ENCODE results near the gene PPP2R5E.
A peak's percentile ranks its signal among the peaks of the same experiment; 100 is the strongest.

Gene PPP2R5E

GRCh38 chr14:63398952-63399351, 144.2 kb downstream of the PPP2R5E start:
- Histone ChIP-seq H3K27me3 (replicated peaks; ENCODE audit: control insufficient read depth, insufficient read depth, low read length, poor library complexity, severe bottlenecking) (no peaks in the 10 kb centered on the region), H3K9me3 (ENCODE audit: control insufficient read depth, low read length) (no peaks in the 10 kb centered on the region), H3K4me1 (ENCODE audit: control insufficient read depth, insufficient read depth, low read length, poor library complexity, severe bottlenecking) (no peaks in the 10 kb centered on the region), H3K4me3 (ENCODE audit: insufficient read depth, low read depth, low read length, poor library complexity, severe bottlenecking) (no peak overlapping the region), H3K36me3 (ENCODE audit: control insufficient read depth, insufficient read depth, low read length) (peaks cover 21% of the 10 kb centered on the region), H3K27ac (ENCODE audit: insufficient read depth, low read length, poor library complexity, severe bottlenecking) (no peak overlapping the region)
- no peak for DNase-seq

- no peak overlapping the region for H3K27ac ChIP-seq (ENCODE audit: insufficient read depth, low read length, poor library complexity, severe bottlenecking)
- H3K9me3 ChIP-seq (ENCODE audit: control insufficient read depth, low read length) = no peaks in the 10 kb centered on the region
- H3K27me3 ChIP-seq (replicated peaks; ENCODE audit: control insufficient read depth, insufficient read depth, low read length, poor library complexity, severe bottlenecking) = no peaks in the 10 kb centered on the region
- no peaks in the 10 kb centered on the region for H3K4me1 ChIP-seq (ENCODE audit: control insufficient read depth, insufficient read depth, low read length, poor library complexity, severe bottlenecking)
- DNase-seq = no peak
- H3K36me3 ChIP-seq (ENCODE audit: control insufficient read depth, insufficient read depth, low read length) = peaks cover 32% of the 10 kb centered on the region
- H3K4me3 ChIP-seq (ENCODE audit: insufficient read depth, low read depth, low read length, poor library complexity, severe bottlenecking) = no peak overlapping the region
Observed at GRCh38 chr14:63394841-63395240, 148.3 kb downstream of the PPP2R5E start.

- DNase-seq = no peak
- H3K27ac ChIP-seq (ENCODE audit: insufficient read depth, low read length, poor library complexity, severe bottlenecking) = no peak overlapping the region
- H3K4me1 ChIP-seq (ENCODE audit: control insufficient read depth, insufficient read depth, low read length, poor library complexity, severe bottlenecking) = no peaks in the 10 kb centered on the region
- no peak overlapping the region for H3K4me3 ChIP-seq (ENCODE audit: insufficient read depth, low read depth, low read length, poor library complexity, severe bottlenecking)
- H3K9me3 ChIP-seq (ENCODE audit: control insufficient read depth, low read length) = no peaks in the 10 kb centered on the region
- H3K27me3 ChIP-seq (replicated peaks; ENCODE audit: control insufficient read depth, insufficient read depth, low read length, poor library complexity, severe bottlenecking) = no peaks in the 10 kb centered on the region
- peaks cover 32% of the 10 kb centered on the region for H3K36me3 ChIP-seq (ENCODE audit: control insufficient read depth, insufficient read depth, low read length)
Observed at GRCh38 chr14:63394432-63394831, 148.7 kb downstream of the PPP2R5E start.

GRCh38 chr14:63393012-63393411, 150.2 kb downstream of the PPP2R5E start:
- Histone ChIP-seq H3K9me3 (ENCODE audit: control insufficient read depth, low read length) (no peaks in the 10 kb centered on the region), H3K4me1 (ENCODE audit: control insufficient read depth, insufficient read depth, low read length, poor library complexity, severe bottlenecking) (no peaks in the 10 kb centered on the region), H3K36me3 (ENCODE audit: control insufficient read depth, insufficient read depth, low read length) (peaks cover 26% of the 10 kb centered on the region), H3K4me3 (ENCODE audit: insufficient read depth, low read depth, low read length, poor library complexity, severe bottlenecking) (no peak overlapping the region), H3K27me3 (replicated peaks; ENCODE audit: control insufficient read depth, insufficient read depth, low read length, poor library complexity, severe bottlenecking) (no peaks in the 10 kb centered on the region), H3K27ac (ENCODE audit: insufficient read depth, low read length, poor library complexity, severe bottlenecking) (no peak overlapping the region)
- no peak for DNase-seq

- DNase-seq = no peak
- peaks cover 31% of the 10 kb centered on the region for H3K36me3 ChIP-seq (ENCODE audit: control insufficient read depth, insufficient read depth, low read length)
Observed at GRCh38 chr14:63392236-63392635, 150.9 kb downstream of the PPP2R5E start.

GRCh38 chr14:63388766-63389431, 154.3 kb downstream of the PPP2R5E start:
- Histone ChIP-seq H3K27me3 (replicated peaks; ENCODE audit: control insufficient read depth, insufficient read depth, low read length, poor library complexity, severe bottlenecking) (no peaks in the 10 kb centered on the region), H3K9me3 (ENCODE audit: control insufficient read depth, low read length) (no peaks in the 10 kb centered on the region), H3K4me3 (ENCODE audit: insufficient read depth, low read depth, low read length, poor library complexity, severe bottlenecking) (no peak overlapping the region), H3K36me3 (ENCODE audit: control insufficient read depth, insufficient read depth, low read length) (peaks cover 23% of the 10 kb centered on the region), H3K4me1 (ENCODE audit: control insufficient read depth, insufficient read depth, low read length, poor library complexity, severe bottlenecking) (no peaks in the 10 kb centered on the region), H3K27ac (ENCODE audit: insufficient read depth, low read length, poor library complexity, severe bottlenecking) (no peak overlapping the region)
- peak in 2 of 3 donors; percentile 10 to 14 for DNase-seq

More at GRCh38 chr14:63392236-63392635, 150.9 kb downstream of the PPP2R5E start:
- H3K9me3 ChIP-seq (ENCODE audit: control insufficient read depth, low read length) = no peaks in the 10 kb centered on the region
- no peak overlapping the region for H3K27ac ChIP-seq (ENCODE audit: insufficient read depth, low read length, poor library complexity, severe bottlenecking)
- H3K4me1 ChIP-seq (ENCODE audit: control insufficient read depth, insufficient read depth, low read length, poor library complexity, severe bottlenecking) = no peaks in the 10 kb centered on the region
- H3K4me3 ChIP-seq (ENCODE audit: insufficient read depth, low read depth, low read length, poor library complexity, severe bottlenecking) = no peak overlapping the region
- H3K27me3 ChIP-seq (replicated peaks; ENCODE audit: control insufficient read depth, insufficient read depth, low read length, poor library complexity, severe bottlenecking) = no peaks in the 10 kb centered on the region

GRCh38 chr14:63387711-63388110, 155.5 kb downstream of the PPP2R5E start:
- peaks cover 19% of the 10 kb centered on the region for H3K36me3 ChIP-seq (ENCODE audit: control insufficient read depth, insufficient read depth, low read length)
- no peak overlapping the region for H3K4me3 ChIP-seq (ENCODE audit: insufficient read depth, low read depth, low read length, poor library complexity, severe bottlenecking)
- no peaks in the 10 kb centered on the region for H3K9me3 ChIP-seq (ENCODE audit: control insufficient read depth, low read length)
- H3K27me3 ChIP-seq (replicated peaks; ENCODE audit: control insufficient read depth, insufficient read depth, low read length, poor library complexity, severe bottlenecking) = no peaks in the 10 kb centered on the region
- no peak overlapping the region for H3K27ac ChIP-seq (ENCODE audit: insufficient read depth, low read length, poor library complexity, severe bottlenecking)
- DNase-seq = no peak
- no peaks in the 10 kb centered on the region for H3K4me1 ChIP-seq (ENCODE audit: control insufficient read depth, insufficient read depth, low read length, poor library complexity, severe bottlenecking)

- DNase-seq = peak in 1 of 3 donors; percentile 1
- no peaks in the 10 kb centered on the region for H3K4me1 ChIP-seq (ENCODE audit: control insufficient read depth, insufficient read depth, low read length, poor library complexity, severe bottlenecking)
- H3K27me3 ChIP-seq (replicated peaks; ENCODE audit: control insufficient read depth, insufficient read depth, low read length, poor library complexity, severe bottlenecking) = no peaks in the 10 kb centered on the region
- H3K36me3 ChIP-seq (ENCODE audit: control insufficient read depth, insufficient read depth, low read length) = peaks cover 35% of the 10 kb centered on the region
- H3K9me3 ChIP-seq (ENCODE audit: control insufficient read depth, low read length) = no peaks in the 10 kb centered on the region
- H3K4me3 ChIP-seq (ENCODE audit: insufficient read depth, low read depth, low read length, poor library complexity, severe bottlenecking) = no peak overlapping the region
- no peak overlapping the region for H3K27ac ChIP-seq (ENCODE audit: insufficient read depth, low read length, poor library complexity, severe bottlenecking)
Observed at GRCh38 chr14:63383776-63384367, 159.3 kb downstream of the PPP2R5E start.

GRCh38 chr14:63378444-63378843, 164.7 kb downstream of the PPP2R5E start:
- H3K9me3 ChIP-seq (ENCODE audit: control insufficient read depth, low read length) = no peaks in the 10 kb centered on the region
- H3K4me3 ChIP-seq (ENCODE audit: insufficient read depth, low read depth, low read length, poor library complexity, severe bottlenecking) = no peak overlapping the region
- no peaks in the 10 kb centered on the region for H3K27me3 ChIP-seq (replicated peaks; ENCODE audit: control insufficient read depth, insufficient read depth, low read length, poor library complexity, severe bottlenecking)
- no peak overlapping the region for H3K27ac ChIP-seq (ENCODE audit: insufficient read depth, low read length, poor library complexity, severe bottlenecking)
- H3K4me1 ChIP-seq (ENCODE audit: control insufficient read depth, insufficient read depth, low read length, poor library complexity, severe bottlenecking) = no peaks in the 10 kb centered on the region
- peaks cover 27% of the 10 kb centered on the region for H3K36me3 ChIP-seq (ENCODE audit: control insufficient read depth, insufficient read depth, low read length)
- no peak for DNase-seq

GRCh38 chr14:63375769-63376168, 167.4 kb downstream of the PPP2R5E start:
- no peak overlapping the region for H3K4me3 ChIP-seq (ENCODE audit: insufficient read depth, low read depth, low read length, poor library complexity, severe bottlenecking)
- H3K27me3 ChIP-seq (replicated peaks; ENCODE audit: control insufficient read depth, insufficient read depth, low read length, poor library complexity, severe bottlenecking) = no peaks in the 10 kb centered on the region
- no peaks in the 10 kb centered on the region for H3K4me1 ChIP-seq (ENCODE audit: control insufficient read depth, insufficient read depth, low read length, poor library complexity, severe bottlenecking)
- H3K9me3 ChIP-seq (ENCODE audit: control insufficient read depth, low read length) = no peaks in the 10 kb centered on the region
- no peak for DNase-seq
- H3K36me3 ChIP-seq (ENCODE audit: control insufficient read depth, insufficient read depth, low read length) = peaks cover 18% of the 10 kb centered on the region
- no peak overlapping the region for H3K27ac ChIP-seq (ENCODE audit: insufficient read depth, low read length, poor library complexity, severe bottlenecking)

Measured in effector memory CD4-positive, alpha-beta T cell (primary cell).